ENCODE results near the gene ZNF423.
A peak's percentile ranks its signal among the peaks of the same experiment; 100 is the strongest.

Gene ZNF423

DNA sequence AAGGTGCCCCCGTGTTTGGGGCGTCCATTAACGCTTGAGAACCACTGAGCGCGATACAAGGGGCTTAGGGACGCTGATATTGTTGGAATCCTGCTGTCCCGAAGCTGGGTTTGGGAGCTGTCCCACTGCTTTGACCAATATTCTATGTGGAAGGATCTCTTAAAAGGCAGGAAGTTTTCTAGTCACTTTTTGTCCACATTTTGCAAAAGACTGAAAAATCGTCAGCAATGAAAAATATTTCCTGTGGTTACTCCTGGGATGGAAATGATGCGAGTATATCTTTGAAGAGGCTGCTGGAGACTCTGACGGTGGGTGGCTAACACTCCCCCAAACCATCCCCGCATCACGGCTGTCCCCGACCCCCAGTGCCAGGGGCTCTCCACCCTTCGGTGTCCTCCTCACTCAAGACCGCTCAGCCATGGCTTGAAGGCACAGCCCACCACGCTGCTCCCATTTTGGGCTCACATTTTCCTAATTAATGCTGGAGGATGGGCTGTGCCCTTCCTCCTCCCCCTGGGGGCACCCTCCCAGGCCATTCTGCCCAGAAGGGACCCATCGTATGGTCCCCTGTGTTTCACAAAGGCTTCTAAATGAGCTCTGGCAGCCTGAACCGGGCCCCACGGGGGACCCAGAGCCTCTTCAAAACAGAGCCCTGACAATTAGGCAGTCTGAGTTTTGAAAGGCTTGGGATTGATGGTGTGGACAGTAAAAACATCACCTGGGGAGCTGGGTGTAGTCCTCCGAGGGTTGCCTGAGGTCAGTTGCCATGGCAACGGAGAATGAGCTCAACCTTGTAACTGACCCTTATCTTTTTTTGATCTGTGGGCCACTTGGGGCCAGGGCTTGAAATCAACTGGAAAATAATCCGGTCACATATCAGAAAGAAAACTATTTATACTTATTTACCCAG, 323.7 kb downstream of the ZNF423 start:
- H3K36me3 Mint-ChIP-seq = no peaks in the 10 kb centered on the region
- no peaks in the 10 kb centered on the region for H3K27me3 Mint-ChIP-seq
- H3K4me3 Mint-ChIP-seq = no peak overlapping the region
- H3K9me3 Mint-ChIP-seq (ENCODE audit: low read depth) = no peaks in the 10 kb centered on the region
- no peak overlapping the region for H3K27ac Mint-ChIP-seq
- peaks cover 14% of the 10 kb centered on the region for H3K4me1 Mint-ChIP-seq (ENCODE audit: low read depth)

DNA sequence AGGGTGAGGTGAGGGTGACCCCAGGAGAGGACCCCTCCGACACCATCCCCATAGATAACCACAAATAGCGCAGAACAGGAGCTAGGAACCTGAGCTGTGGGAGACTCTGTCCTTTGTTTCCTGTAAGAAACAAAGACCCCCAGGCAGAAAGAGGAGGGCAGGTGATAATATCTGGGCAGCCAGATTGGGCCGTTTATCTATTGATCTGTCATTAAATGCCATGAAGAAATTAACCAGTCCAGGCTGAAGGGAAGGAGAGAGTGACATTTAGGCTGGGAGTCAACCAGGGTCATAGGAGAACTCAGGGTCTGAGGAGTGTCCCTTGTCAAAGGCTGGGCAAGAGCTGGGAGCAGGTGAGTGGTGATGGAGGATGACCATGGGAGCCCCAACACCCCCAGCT, 324.5 kb downstream of the ZNF423 start:
- H3K27ac Mint-ChIP-seq = no peak overlapping the region
- no peak overlapping the region for H3K4me3 Mint-ChIP-seq
- H3K27me3 Mint-ChIP-seq = no peaks in the 10 kb centered on the region
- H3K9me3 Mint-ChIP-seq (ENCODE audit: low read depth) = no peaks in the 10 kb centered on the region
- H3K4me1 Mint-ChIP-seq (ENCODE audit: low read depth) = peaks cover 14% of the 10 kb centered on the region
- H3K36me3 Mint-ChIP-seq = no peaks in the 10 kb centered on the region

DNA sequence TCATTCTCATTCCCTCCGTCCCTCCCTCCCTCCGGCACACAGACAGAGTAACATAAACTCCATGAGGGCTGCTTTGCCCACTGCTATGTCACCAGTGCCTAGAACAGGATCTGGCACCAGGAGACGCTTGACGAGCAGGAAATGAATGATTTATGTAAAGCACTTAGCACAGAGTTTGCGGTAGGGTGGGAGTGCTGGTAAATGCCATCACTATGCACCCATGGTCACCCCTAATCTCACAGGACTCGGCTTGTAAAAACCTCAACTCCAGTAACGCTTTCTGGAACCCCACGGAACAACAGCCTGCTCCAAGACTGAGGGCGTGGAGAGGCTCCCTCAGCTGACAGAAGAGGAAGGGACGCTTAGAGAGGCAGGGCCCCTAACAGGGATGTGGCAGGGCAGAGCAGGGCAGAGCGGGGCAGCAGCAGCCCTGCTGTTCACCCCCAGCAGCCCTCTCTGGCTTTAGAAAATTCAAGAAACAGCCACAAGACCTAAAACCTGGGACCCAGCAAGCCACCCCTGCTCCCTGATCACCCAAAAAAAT, 325.4 kb downstream of the ZNF423 start:
- H3K27me3 Mint-ChIP-seq = no peaks in the 10 kb centered on the region
- H3K36me3 Mint-ChIP-seq = no peaks in the 10 kb centered on the region
- H3K9me3 Mint-ChIP-seq (ENCODE audit: low read depth) = no peaks in the 10 kb centered on the region
- no peak overlapping the region for H3K4me3 Mint-ChIP-seq
- no peak overlapping the region for H3K27ac Mint-ChIP-seq
- peaks cover 14% of the 10 kb centered on the region for H3K4me1 Mint-ChIP-seq (ENCODE audit: low read depth)

DNA sequence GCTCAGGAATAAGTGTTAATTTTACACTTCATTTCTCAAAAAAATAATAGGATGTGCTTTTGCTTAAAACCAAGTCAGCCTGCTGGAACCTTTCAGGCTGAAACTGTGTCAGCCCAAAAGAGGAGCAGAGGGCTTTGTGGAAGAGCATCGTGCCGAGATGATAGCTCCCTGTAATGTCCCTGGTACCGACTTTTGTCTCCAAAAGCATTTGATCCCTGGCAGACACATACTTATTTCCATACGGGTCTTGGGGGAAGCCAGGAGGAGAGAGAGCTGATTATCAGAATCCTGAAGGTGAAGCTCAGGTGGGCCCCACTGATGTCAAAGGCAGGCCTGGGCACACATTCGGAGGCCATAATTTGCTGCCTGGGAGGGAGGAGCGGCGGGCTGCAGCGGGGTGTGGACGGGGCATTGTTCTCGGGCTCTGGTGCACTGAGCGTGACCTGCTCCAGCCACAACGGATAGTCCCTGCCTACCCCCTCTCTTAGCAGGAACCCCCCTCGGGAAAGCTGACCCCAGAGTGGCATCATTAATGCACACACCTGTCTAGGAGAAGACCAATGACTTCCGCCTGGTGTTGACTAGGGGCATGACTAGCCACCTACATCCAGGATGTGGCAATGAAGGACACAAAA, 326.4 kb downstream of the ZNF423 start:
- H3K4me1 Mint-ChIP-seq (ENCODE audit: low read depth) = peaks cover 14% of the 10 kb centered on the region
- H3K9me3 Mint-ChIP-seq (ENCODE audit: low read depth) = no peaks in the 10 kb centered on the region
- H3K27me3 Mint-ChIP-seq = no peaks in the 10 kb centered on the region
- H3K27ac Mint-ChIP-seq = no peak overlapping the region
- H3K4me3 Mint-ChIP-seq = peak overlapping the region; percentile 52
- H3K36me3 Mint-ChIP-seq = no peaks in the 10 kb centered on the region

DNA sequence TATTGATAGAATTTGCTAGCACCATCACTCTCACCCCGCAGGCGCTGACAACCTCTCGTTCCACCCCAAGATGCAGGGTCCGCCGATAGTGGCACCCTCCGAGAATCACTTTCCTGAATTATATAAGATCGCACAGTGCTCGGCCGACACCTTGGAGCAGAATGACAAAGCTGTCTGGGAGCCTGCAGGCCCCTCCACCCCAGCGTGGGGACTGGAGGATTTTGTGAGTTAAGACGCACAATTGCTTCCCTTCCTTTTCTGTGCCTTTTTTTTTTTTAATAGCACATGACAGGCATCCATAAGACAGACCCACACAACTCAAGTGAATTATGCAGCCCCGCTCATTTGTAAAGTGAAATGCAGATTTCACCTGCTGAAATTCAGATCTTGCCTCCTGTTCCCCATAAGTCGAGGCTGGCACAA, 327.0 kb downstream of the ZNF423 start:
- Mint-ChIP-seq H3K36me3 (no peaks in the 10 kb centered on the region), H3K4me1 (ENCODE audit: low read depth) (peaks cover 14% of the 10 kb centered on the region), H3K9me3 (ENCODE audit: low read depth) (no peaks in the 10 kb centered on the region), H3K27ac (no peak overlapping the region), H3K4me3 (peak overlapping the region; percentile 89), H3K27me3 (no peaks in the 10 kb centered on the region)

DNA sequence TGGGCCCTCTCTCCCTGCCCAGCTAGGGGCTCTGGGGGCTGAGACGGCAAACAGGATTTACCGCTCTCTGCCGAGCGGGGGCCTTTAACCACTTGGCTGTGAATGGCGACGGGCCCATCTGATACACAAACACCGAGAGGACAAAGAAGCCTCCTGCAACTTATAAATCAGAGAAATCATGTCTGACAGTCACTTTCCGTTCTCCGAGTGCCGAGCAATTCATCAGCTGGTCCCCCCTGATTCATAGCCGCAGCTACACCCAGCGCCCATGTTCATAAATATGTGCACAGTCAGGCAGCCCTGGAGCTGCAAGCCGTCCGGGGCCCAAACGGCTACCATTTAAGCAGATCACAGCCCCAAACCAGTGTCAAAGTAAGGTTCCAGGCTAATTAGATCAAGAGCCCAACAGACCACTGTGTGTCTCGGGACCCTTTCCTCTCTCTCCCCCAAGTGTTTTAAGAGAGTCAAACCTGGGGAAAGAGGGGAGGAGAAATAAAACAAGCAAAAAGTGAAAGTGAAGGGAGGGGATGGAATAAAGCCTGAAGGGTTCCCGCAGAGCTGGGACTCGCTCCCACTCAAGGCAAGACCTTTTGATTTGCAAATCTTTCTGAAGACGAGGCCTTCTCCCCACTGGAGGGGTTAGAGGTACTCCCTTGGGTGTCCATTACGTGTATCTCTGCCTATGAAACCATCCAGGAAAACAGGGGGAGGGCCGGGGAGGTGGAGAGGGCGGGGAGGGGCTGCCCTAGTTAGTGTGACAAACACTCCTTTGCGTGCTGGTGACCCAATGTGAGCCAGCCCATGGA, 327.6 kb downstream of the ZNF423 start:
- H3K27ac Mint-ChIP-seq = peak overlapping the region; percentile 76
- H3K4me1 Mint-ChIP-seq (ENCODE audit: low read depth) = peaks cover 14% of the 10 kb centered on the region
- no peaks in the 10 kb centered on the region for H3K36me3 Mint-ChIP-seq
- H3K9me3 Mint-ChIP-seq (ENCODE audit: low read depth) = no peaks in the 10 kb centered on the region
- peak overlapping the region; percentile 89 for H3K4me3 Mint-ChIP-seq
- no peaks in the 10 kb centered on the region for H3K27me3 Mint-ChIP-seq

DNA sequence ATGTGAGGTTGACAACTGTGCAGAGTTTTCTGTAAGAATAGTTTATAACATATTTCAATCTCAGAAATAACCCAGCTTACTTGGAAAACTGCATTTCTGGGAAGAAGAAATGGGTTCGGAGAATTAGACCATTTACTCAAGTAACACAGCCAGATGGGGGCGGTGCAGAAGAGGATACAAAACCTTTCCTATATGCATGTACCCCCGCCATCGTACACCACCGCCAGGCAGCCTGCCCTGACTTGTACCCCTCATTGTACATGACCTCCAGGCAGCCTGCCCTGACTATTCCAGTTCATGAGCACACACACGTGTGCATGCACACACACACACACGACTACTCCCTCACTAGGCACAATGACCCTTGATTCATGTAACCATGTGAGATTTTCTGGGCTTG, 328.3 kb downstream of the ZNF423 start:
- H3K27ac Mint-ChIP-seq = peak overlapping the region; percentile 76
- peak overlapping the region; percentile 89 for H3K4me3 Mint-ChIP-seq
- peaks cover 14% of the 10 kb centered on the region for H3K4me1 Mint-ChIP-seq (ENCODE audit: low read depth)
- no peaks in the 10 kb centered on the region for H3K27me3 Mint-ChIP-seq
- no peaks in the 10 kb centered on the region for H3K9me3 Mint-ChIP-seq (ENCODE audit: low read depth)
- H3K36me3 Mint-ChIP-seq = no peaks in the 10 kb centered on the region

DNA sequence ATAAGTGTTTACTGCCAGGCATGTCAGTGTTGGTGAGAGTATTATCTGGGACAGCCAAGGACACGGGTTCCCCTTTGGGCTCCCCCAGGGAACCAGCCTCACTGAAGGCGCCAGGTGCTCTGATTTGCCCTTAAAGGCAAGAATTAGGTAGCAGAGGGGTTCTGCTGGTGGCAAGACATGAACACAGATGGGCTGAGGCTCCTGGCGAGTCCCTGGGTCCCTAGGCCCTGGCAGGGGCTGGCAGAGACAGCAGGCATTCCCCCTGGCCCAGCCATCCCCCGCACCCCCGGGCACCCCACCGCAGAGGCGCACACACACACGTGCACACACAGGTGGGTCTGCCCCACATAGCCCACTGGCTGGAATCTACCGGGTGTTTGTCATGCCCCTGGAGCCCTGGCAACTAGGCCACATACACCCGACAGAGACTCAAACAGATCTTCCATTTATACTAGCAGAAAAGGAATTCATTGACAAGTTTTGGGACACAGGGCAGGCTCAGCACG, 329.0 kb downstream of the ZNF423 start:
- H3K4me3 Mint-ChIP-seq = no peak overlapping the region
- H3K9me3 Mint-ChIP-seq (ENCODE audit: low read depth) = no peaks in the 10 kb centered on the region
- no peaks in the 10 kb centered on the region for H3K36me3 Mint-ChIP-seq
- no peak overlapping the region for H3K27ac Mint-ChIP-seq
- no peaks in the 10 kb centered on the region for H3K27me3 Mint-ChIP-seq
- H3K4me1 Mint-ChIP-seq (ENCODE audit: low read depth) = peaks cover 14% of the 10 kb centered on the region

DNA sequence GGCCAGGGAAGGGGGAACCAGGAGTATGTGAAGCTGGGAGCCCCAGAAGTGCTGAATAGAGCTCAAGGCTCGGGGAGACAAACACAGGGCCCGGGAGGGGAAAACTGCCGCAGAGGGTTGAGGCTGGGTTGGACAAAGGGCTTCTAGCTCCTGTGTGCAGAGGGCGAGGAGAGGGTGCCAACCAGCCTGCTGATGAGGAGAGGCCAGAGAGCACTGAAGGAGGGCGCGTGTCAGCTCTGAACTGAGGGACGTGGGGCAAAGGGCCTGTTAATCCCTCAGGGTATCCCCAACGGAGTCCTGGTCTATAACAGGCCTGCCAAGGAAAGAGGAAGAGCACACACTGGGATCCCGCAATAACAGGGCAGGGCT, 331.0 kb downstream of the ZNF423 start:
- no peak overlapping the region for H3K4me3 Mint-ChIP-seq
- H3K9me3 Mint-ChIP-seq (ENCODE audit: low read depth) = no peaks in the 10 kb centered on the region
- peaks cover 14% of the 10 kb centered on the region for H3K4me1 Mint-ChIP-seq (ENCODE audit: low read depth)
- no peak overlapping the region for H3K27ac Mint-ChIP-seq
- no peaks in the 10 kb centered on the region for H3K36me3 Mint-ChIP-seq
- H3K27me3 Mint-ChIP-seq = no peaks in the 10 kb centered on the region

DNA sequence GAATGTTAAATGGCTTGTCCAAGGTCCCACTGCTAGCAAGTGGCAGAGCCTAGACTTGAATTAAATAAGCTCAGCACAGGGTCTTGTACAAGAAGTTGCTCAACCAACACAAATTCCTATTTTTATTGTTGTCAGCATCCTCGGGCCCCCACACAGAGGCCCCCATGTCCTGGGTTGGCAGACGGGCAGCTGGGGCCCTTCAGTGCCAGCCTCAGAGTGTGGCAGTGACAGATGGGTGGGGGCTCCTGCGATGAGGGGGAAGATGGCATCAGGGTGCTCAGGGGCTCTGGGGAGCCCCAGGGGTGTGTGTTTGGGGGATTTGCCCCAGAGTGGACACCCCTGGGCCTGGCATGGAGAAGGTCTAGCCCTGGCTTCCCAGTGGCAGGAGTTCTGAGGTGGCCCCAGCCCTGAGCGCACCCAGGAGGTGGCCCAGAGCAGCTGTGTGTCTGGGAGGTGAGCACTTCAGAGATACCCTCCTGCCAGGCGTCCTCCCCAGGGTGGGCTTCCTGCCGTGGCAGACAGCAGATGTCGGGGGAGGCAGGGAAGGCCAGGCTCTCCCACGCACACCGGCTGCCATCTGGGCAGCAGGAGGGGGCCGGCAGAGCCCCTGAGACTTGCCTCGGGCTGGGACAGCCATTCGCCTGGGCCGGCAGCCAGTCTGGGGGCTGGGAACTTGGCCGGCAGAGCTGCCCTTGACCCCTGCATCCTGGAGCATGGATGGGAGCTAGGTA, 331.5 kb downstream of the ZNF423 start:
- Mint-ChIP-seq H3K36me3 (no peaks in the 10 kb centered on the region), H3K27me3 (no peaks in the 10 kb centered on the region), H3K9me3 (ENCODE audit: low read depth) (no peaks in the 10 kb centered on the region), H3K4me3 (no peak overlapping the region), H3K4me1 (ENCODE audit: low read depth) (peaks cover 13% of the 10 kb centered on the region), H3K27ac (no peak overlapping the region)

DNA sequence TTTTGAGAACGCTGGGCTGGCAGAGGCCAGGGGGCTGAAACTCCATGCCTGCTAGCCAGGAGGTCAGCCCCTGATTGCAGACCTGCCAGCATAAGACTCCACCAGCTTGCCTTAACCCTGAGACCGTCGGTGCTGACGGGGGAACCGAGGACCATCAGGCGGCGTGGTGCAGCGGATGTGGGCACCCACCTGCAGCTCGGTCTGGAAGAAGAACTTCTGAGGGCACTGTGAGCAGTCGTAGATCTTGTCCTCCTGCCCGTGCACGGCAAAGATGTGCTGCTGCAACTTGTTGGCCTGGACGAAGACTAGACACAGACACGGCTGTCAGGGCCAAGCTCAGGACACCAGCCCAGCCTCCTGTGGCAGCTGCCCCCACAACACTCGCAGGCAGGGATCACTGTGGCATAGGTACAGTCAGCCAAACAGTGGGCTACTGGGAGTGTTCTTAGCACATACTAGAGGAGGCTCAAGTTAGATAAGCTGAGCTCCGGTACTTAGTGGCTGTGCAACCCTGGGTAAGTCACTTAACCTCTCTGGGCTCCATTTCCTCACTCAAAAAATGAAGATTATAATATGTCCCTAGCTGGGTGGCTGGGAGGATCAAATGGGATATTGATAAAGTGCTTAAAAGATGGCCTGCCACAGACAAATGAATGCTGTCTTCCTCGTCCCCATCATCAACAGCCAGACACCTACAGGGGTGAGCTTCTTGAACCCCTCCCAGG, 332.3 kb downstream of the ZNF423 start:
- Mint-ChIP-seq H3K27ac (no peak overlapping the region), H3K4me3 (no peak overlapping the region), H3K4me1 (ENCODE audit: low read depth) (peaks cover 8% of the 10 kb centered on the region), H3K36me3 (no peaks in the 10 kb centered on the region), H3K9me3 (ENCODE audit: low read depth) (no peaks in the 10 kb centered on the region), H3K27me3 (no peaks in the 10 kb centered on the region)

DNA sequence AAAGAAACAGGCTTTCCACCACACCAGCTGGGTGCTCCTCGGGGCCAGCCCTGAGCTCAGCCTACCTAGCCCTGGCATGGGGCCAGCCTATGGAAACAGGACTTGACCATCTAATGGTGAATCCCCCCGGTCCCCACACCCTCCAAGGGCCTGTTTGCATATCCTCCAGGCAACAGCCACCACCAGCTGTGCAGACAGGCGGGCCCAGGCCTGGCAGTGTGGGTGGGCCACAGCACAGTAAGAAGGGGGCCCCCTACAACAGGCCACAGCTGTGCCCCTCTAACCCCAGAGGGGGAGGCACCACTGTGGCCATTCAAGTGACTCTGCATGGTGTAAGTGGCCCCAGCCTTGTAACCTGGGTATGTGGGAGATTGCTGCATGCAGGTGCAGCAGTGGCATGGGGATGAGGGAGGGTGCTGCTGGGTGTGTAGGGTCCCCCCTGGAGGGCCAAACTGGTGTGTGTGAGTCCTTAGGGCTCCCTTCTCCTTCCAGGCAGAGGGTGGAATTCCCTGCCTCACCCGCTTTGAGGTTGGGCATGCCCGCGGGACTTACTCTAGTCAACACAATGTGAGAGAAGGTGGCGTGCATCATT, 334.1 kb downstream of the ZNF423 start:
- no peaks in the 10 kb centered on the region for H3K9me3 Mint-ChIP-seq (ENCODE audit: low read depth)
- no peaks in the 10 kb centered on the region for H3K27me3 Mint-ChIP-seq
- H3K36me3 Mint-ChIP-seq = no peaks in the 10 kb centered on the region
- no peak overlapping the region for H3K4me3 Mint-ChIP-seq
- no peaks in the 10 kb centered on the region for H3K4me1 Mint-ChIP-seq (ENCODE audit: low read depth)
- H3K27ac Mint-ChIP-seq = no peak overlapping the region

DNA sequence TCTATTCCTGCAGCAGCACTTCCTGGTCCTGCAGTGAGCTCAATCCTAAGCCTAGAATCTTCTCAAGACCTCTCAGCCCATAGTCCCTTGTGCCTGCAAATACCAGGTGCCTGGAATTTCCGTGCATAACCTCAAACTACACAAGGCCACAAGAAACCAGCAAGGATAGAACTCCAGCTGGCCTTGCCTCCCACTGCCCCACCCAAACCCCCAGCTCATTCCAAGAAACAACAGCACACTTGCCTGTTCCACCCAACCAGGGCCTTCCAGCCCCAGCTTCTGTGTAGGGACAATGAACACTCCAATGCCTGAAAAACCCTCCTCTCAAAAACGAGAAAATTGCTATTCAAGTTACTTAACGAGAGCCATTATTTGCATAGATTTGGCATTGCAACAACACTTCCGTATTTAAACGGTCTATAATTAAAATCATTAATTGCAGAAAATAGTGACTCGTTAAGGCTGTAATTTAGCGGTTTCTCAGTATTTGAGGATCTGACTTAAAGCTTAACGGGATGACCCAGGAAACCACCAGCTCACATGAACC, 335.3 kb downstream of the ZNF423 start:
- no peak overlapping the region for H3K4me3 Mint-ChIP-seq
- H3K27ac Mint-ChIP-seq = no peak overlapping the region
- no peaks in the 10 kb centered on the region for H3K4me1 Mint-ChIP-seq (ENCODE audit: low read depth)
- H3K36me3 Mint-ChIP-seq = no peaks in the 10 kb centered on the region
- no peaks in the 10 kb centered on the region for H3K27me3 Mint-ChIP-seq
- H3K9me3 Mint-ChIP-seq (ENCODE audit: low read depth) = no peaks in the 10 kb centered on the region
